ENCODE results near the gene CT47C1. TPM values are rescaled to one million over a fixed set of nuclear protein-coding genes. Genes with fewer than 3 reads are reported as not detected.
"Not testable (repeated sequence)": the region's sequence is repeated elsewhere in the genome, so short reads cannot be mapped to it uniquely, and the experiment has no call there.

The CT47C1 gene
- total RNA-seq: not detected

GRCh38 chrX:119072744-119073143, at the start of gene CT47C1:
Gene CT47C1, plus strand, starts transcription at chrX:119072993. Its CDS starts 233 bp downstream, at chrX:119073226.
- DNase-seq (ENCODE audit: low spot score in 2 of 2) (no peak), FAIRE-seq (no peak)

DNA sequence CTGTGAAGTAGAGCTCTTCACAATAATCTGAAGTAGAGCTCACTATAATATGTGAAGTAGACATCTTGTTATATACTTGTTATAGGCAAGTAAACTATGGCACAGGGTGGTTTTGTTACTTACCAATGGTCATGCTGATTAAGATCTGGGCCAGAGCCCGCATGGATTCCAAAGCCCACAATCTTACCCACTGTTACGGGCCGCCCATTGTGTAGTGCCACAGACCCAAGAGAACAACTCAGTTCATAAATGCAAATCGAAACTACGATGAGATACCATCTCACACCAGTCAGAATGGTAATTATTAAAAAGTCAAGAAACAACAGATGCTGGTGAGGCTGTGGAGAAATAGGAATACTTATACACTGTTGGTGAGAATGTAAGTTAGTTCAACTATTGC, 46.9 kb upstream of the CT47C1 start:
- DNase-seq (ENCODE audit: low spot score in 2 of 2) (no peak), FAIRE-seq (no peak)

GRCh38 chrX:119026344-119026743, 46.4 kb upstream of the CT47C1 start:
- DNase-seq (ENCODE audit: low spot score in 2 of 2); FAIRE-seq: not testable (repeated sequence)

DNA sequence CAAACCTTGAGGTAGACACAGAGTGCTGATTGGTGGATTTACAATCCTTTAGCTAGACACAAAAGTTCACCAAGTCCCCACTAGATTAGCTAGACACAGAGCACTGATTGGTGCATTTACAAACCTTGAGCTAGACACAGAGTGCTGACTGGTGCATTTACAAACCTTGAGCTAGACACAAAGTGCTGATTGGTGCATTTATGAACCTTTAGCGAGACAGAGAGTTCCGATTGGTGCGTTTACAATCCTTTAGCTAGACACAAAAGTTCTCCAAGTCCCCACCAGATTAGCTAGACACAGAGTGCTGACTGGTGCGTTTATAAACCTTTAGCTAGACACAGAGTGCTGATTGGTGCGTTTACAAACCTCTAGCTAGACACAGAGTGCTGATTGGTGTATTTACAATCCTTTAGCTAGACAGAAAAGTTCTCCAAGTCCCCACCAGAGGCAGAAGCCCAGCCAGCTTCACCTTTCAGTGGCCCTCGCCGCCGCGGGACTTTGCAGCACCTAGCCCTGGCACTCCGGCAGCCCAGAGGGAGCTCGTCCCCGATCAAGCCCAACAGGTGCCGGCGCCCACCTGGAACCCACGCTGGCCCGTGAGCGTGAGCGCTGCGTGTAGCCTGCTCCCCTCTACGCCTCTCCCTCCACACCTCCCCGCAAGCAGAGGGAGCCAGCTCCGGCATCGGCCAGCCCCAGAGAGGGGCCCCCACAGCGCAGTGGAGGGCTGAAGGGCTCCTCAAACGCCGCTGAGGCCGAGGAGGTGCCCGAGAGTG, 44.6 kb upstream of the CT47C1 start:
- not testable (repeated sequence) for FAIRE-seq; DNase-seq (ENCODE audit: low spot score in 2 of 2)

DNA sequence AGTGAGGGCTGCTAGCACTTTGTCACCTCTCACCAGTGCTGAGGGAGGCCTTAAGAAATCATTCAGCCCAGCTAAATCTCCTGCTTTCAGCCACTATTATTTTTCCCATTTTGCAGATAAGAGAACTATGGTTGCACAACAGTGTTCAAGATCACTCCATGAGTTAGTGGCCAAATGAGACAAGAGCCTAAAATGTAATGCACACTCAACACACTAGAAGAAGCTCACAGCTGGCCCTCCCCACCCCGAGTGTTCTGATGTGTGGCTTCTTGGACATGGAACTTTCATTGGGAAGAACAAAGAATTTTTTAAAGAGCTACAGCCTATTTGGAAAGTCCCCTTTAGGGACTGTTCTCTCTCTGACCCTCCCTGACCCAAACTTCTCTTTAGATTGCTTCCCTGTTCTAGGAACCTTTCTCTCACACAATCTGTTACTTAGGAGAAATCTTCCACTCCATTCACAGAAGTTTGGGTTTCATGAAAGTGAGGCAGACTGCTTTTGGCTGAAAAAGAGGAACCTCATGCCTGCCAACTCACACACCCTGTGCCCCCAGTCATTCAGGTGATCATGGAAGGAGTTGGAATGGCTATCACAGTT, 44.0 kb upstream of the CT47C1 start:
- no peak for FAIRE-seq

GRCh38 chrX:119029656-119030055, 43.1 kb upstream of the CT47C1 start:
- FAIRE-seq; DNase-seq (ENCODE audit: low spot score in 2 of 2): not testable (repeated sequence)

More for the DNA sequence above, 44.0 kb upstream of the CT47C1 start:
- no peak for DNase-seq (ENCODE audit: low spot score in 2 of 2)

- FAIRE-seq (no peak), DNase-seq (ENCODE audit: low spot score in 2 of 2) (no peak)
Measured at GRCh38 chrX:119030990-119031389, 41.8 kb upstream of the CT47C1 start.

DNA sequence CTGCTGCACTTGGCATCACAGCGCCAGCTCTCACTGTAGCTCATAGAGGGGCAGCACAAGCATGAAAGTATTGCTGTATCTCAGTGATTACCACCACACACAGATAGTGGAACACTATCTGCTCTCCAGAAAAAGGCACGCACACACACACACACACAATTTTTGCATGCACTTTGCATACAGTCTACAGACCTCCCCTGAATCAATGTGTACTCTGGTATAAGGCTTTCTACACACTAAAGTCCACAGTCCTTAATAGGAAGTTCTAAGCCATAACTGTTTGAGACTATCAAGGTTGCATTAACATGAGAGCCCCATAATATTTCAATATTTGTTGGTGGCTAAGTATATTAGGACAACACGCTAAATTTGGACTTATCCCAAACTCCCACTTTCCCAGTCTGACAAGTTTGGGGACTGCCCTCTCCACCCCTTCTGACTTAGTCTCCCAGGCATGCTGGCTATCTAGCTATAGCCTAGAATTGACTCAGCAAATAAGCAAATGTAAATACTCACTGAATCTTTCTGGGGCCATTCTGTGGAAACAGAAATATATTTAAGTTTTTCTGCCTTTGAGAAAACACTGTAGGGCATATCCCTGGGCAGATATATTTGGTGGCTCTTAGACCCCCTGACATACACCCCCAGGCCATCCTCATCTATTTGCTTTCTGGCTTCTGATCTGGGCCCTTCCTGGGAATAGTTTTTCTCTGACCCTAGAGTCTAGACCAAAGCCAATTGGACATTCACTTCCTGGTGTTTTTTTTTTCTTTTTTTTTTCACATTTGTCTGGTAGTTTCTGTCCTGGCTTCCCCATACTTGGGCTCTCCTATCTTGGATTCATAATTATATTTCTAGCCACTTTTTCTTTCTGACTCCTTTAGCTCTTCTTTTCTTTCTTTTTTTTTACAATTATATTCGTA, 36.4 kb upstream of the CT47C1 start:
- FAIRE-seq (no peak), DNase-seq (ENCODE audit: low spot score in 2 of 2) (no peak)

GRCh38 chrX:119040432-119040831, 32.4 kb upstream of the CT47C1 start:
- DNase-seq (ENCODE audit: low spot score in 2 of 2) (no peak), FAIRE-seq (no peak)

GRCh38 chrX:119041175-119041574, 31.6 kb upstream of the CT47C1 start:
- FAIRE-seq: no peak
- DNase-seq (ENCODE audit: low spot score in 2 of 2): peak in 1 of 2 donors; percentile 12

- FAIRE-seq: no peak
- DNase-seq (ENCODE audit: low spot score in 2 of 2): no peak
Measured at GRCh38 chrX:119042040-119042439, 30.8 kb upstream of the CT47C1 start.

DNA sequence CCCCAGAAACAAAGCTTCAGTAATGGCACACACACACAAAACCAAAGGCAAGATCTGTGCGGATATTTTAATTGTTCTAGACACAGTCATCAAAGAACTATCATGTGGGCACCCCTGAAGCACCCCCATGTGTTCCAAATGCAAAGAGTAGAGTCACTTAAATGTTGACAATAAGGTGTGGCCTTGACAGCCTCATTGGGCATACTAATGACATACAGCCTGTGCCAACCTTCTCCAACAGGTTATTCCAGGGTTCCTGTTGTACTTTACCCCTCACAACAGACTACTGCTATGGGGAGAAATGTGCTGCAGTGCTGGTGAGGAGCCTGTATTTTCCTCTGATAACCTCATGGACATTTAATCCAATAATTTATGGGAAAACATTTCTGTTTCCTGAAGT, 29.8 kb upstream of the CT47C1 start:
- FAIRE-seq (no peak), DNase-seq (ENCODE audit: low spot score in 2 of 2) (no peak)

- no peak for DNase-seq (ENCODE audit: low spot score in 2 of 2)
- no peak for FAIRE-seq
Measured at GRCh38 chrX:119045884-119046283, 26.9 kb upstream of the CT47C1 start.

DNA sequence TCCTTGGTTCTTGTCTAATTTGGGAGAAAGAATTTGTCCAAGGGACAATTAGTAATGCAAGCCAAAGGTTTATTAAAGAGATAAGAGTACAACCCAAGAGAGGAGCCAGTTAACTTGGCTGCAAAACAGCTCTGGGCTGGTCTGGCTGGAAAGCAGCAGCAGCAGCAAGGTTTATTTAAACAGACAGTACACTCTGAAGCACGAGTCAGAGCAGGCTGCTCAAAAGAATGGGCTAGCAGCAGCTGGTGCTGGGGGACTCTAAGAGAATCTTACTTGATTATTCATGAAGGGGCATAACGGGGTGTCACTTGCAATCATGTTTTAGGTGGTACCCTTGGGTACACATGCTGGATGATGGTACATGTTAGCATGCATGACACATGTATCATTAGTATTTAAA, 17.1 kb upstream of the CT47C1 start:
- DNase-seq (ENCODE audit: low spot score in 2 of 2): no peak
- FAIRE-seq: no peak

- no peak for DNase-seq (ENCODE audit: low spot score in 2 of 2)
- no peak for FAIRE-seq
Measured at GRCh38 chrX:119062750-119063374, 9.9 kb upstream of the CT47C1 start.

- DNase-seq (ENCODE audit: low spot score in 2 of 2): no peak
- no peak for FAIRE-seq
Measured at GRCh38 chrX:119063428-119063827, 9.4 kb upstream of the CT47C1 start.

GRCh38 chrX:119067023-119067739, 5.6 kb upstream of the CT47C1 start:
- DNase-seq (ENCODE audit: low spot score in 2 of 2) (peak; percentile 48 to 50), FAIRE-seq (no peak)

GRCh38 chrX:119069128-119069527, 3.7 kb upstream of the CT47C1 start:
- no peak for DNase-seq (ENCODE audit: low spot score in 2 of 2)
- FAIRE-seq: no peak

- DNase-seq (ENCODE audit: low spot score in 2 of 2) (no peak), FAIRE-seq (no peak)
Measured at GRCh38 chrX:119069762-119070161, 3.0 kb upstream of the CT47C1 start.

DNA sequence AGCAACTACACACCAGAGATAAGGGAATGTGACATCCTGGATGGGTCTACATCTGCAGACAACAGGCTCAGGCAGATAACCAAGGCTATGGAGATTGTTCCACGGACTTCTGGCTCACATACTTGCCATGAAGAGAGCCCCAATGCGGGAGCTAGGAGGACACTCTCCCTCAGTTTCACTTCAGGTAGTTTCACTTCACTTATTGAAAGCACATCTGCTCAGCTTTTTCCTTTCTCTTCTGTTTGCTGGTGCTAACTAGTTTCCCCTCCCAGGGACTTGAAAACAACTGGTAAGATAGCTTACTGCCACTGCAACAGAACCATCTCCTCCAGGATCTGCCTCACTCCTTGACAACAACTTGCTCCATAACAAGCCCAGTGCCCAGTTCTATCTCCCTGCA, 1.4 kb upstream of the CT47C1 start:
- FAIRE-seq: no peak
- no peak for DNase-seq (ENCODE audit: low spot score in 2 of 2)
